AG04449 (cell line): ENCODE measurements around the gene DCST1.
A peak's percentile ranks its signal among the peaks of the same experiment; 100 is the strongest.

Source experiments
- CTCF ChIA-PET: fragments of 350-600 bp; formaldehyde crosslinking; extraction: SDS; loops from one replicate; lab custom pipeline; 2021; ENCODE audit warnings: antibody characterized with exemption; lab: Yijun Ruan, JAX
- POLR2A ChIA-PET: fragments of 400-600, 350-600 bp; formaldehyde crosslinking; extraction: SDS; loops from one replicate; lab custom pipeline; 2020; ENCODE audit warnings: antibody characterized with exemption, inconsistent platforms; lab: Yijun Ruan, JAX
- DNase-seq: peaks from one replicate; pipeline ENCODE4 v3.0.0-alpha.2; 2010; ENCODE audit warnings: low read depth, low spot score
- H3K4me3 ChIP-seq: 2 replicates; pipeline ENCODE4 v1.5.1; 2011; ENCODE audit warnings: low read depth, mild to moderate bottlenecking, control low read depth, low read length
- TF ChIP-seq, protein P1 (sequence below): IDR thresholded peaks from one replicate; pipeline ENCODE4 v1.5.1; 2011; ENCODE audit warnings: mild to moderate bottlenecking, moderate library complexity, low read length, control low read depth, inconsistent platforms; ENCODE audit not compliant: insufficient read depth; ENCODE audit errors: missing control alignments

DCST1 gene

GRCh38 chr1:155003227-155003765, 30.3 kb upstream of the DCST1 start:
- POLR2A ChIA-PET: interaction anchor here (0.6 to 1.6 kb wide), 4 partner anchors 10 to 247 kb away, joined by 3 to 8 read pairs (median 4); partner anchors contain the start of genes LENEP and SHC1
- H3K4me3 ChIP-seq: peak overlapping the region; percentile 93
- TF ChIP-seq, protein P1, sequence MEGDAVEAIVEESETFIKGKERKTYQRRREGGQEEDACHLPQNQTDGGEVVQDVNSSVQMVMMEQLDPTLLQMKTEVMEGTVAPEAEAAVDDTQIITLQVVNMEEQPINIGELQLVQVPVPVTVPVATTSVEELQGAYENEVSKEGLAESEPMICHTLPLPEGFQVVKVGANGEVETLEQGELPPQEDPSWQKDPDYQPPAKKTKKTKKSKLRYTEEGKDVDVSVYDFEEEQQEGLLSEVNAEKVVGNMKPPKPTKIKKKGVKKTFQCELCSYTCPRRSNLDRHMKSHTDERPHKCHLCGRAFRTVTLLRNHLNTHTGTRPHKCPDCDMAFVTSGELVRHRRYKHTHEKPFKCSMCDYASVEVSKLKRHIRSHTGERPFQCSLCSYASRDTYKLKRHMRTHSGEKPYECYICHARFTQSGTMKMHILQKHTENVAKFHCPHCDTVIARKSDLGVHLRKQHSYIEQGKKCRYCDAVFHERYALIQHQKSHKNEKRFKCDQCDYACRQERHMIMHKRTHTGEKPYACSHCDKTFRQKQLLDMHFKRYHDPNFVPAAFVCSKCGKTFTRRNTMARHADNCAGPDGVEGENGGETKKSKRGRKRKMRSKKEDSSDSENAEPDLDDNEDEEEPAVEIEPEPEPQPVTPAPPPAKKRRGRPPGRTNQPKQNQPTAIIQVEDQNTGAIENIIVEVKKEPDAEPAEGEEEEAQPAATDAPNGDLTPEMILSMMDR: no peak
- CTCF ChIA-PET: interaction anchor here (1.2 to 17.2 kb wide), 5 partner anchors 15 to 170 kb away, joined by 3 to 244 read pairs (median 5); partner anchors contain the start of genes KRTCAP2 and PYGO2
- no peak for DNase-seq

DNA sequence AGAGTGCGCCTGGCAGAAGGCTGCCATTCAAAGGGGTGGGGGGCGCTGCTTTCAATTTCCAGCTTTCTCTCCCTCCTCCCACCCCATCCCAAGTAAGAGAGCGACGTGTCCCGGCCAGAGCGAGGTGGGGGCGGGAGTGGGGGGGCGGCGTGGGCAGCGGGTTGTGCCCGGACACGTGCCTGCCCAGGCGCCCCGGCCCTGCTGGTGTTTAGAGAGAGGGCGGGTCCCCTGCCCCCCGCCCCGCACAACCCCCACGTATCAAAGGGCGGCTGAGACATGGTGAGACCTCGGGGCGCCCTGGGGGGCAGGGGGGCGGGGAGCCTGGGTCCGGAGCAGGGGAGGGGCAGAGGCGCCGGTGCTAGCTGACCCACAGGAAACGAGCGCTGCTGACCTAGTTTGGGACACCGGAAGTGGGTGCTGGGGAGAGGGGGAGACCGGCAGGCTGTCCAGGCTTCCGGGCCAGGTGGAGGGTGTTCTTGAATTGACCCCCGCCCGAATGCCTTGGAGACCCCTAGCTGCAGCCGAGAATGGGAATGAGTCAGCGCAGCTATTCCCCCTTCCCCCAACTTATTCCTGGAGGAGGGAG, 29.8 kb upstream of the DCST1 start:
- no peak for DNase-seq
- ChIA-PET CTCF (interaction anchor here (0.7 to 17.2 kb wide), 7 partner anchors 8 to 169 kb away, joined by 3 to 244 read pairs (median 3); partner anchors contain the start of genes KRTCAP2 and PBXIP1), POLR2A (interaction anchor here (0.7 to 1.6 kb wide), 2 partner anchors 29 to 34 kb away, joined by 3 to 8 read pairs; partner anchors contain the start of gene SHC1)
- TF ChIP-seq, protein P1: no peak
- H3K4me3 ChIP-seq: peak overlapping the region; percentile 93

DNA sequence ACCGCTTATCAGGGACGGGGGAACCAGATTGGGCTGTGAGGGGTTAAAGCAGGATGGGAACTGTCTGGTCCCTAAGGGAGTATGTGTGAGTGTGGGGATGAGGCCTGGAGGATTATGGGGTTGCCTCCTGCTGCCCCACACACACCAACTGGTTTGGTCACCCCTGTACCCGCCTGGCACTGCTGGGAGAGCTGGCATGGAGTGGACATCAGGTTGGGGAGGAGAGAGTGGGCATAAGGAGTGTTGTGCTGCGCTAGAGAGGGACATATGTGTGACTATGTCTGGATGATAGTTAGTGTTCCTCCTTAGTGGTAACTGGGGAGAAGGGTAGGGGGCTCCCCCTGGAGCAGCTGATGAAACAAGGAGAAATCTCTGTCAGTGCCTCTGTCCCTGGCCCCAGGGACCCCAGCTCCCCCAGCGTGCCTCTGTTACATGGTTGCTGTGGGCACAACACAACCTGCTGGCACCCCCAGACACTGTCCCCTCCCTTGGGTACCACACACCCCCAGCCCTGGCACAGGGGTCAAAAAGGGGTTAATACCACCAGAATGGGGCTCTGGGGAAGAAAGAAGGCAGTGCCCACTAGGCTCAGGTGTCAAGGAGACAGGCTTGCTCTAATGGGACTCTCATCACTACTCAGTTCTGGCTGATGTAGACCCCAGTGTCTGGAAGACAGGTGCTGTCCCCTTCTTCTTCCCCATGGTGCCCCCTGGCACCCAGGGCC, 29.1 kb upstream of the DCST1 start:
- peak overlapping the region; percentile 93 for H3K4me3 ChIP-seq
- TF ChIP-seq, protein P1: no peak
- CTCF ChIA-PET: interaction anchor here (0.7 to 17.2 kb wide), 6 partner anchors 9 to 169 kb away, joined by 3 to 244 read pairs (median 3); partner anchors contain the start of genes KRTCAP2 and PBXIP1
- POLR2A ChIA-PET: interaction anchor here (1.6 kb wide), 1 partner anchor 34 kb away, joined by 8 read pairs; the partner anchor contains the start of gene SHC1
- DNase-seq: no peak

GRCh38 chr1:155005076-155006011, 28.3 kb upstream of the DCST1 start:
- TF ChIP-seq, protein P1: no peak
- ChIA-PET POLR2A (no interaction called here), CTCF (interaction anchor here (1.1 to 17.2 kb wide), 5 partner anchors 10 to 168 kb away, joined by 3 to 244 read pairs (median 4); partner anchors contain the start of genes KRTCAP2, PBXIP1 and PYGO2)
- no peak overlapping the region for H3K4me3 ChIP-seq
- DNase-seq: no peak

DNA sequence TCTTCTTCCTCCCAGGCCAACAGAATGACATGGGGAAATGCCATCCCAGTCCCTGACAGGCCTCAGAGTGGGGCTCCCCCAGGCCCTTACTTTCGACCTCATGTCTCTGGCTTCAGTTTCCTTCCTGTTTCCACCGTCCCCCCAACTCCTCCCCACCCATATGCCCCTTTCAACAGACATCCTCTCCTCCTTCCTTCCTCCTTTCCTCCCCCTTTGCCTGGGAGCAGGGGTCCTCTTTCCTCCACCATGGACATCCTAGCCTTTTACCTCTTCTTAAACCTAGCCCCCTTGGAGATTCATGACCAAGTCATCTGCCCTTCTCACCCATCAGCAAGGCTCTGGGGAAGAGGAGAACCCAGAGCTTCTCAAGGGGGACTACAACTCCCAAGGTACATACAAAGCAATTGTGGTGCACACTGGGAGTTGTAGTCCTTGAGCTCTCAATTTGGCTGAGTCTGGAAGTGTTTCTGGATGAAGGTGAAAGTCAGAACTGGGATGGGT, 27.0 kb upstream of the DCST1 start:
- ChIA-PET CTCF (interaction anchor here (1.0 to 17.2 kb wide), 3 partner anchors 12 to 53 kb away, joined by 4 to 244 read pairs (median 4); partner anchors contain the start of gene PYGO2), POLR2A (no interaction called here)
- TF ChIP-seq, protein P1: no peak
- no peak overlapping the region for H3K4me3 ChIP-seq
- DNase-seq: no peak
